MM.1S (cell line): ENCODE results near the gene SV2B.

ENCODE experiments used
- DNase-seq: peaks from one replicate; pipeline ENCODE4 v3.0.0-alpha.2; 2015
- H2AFZ ChIP-seq: fragments of 300-600 bp; sonication (generic); 2 replicates; pipeline ENCODE4 v1.6.0; 2016; ENCODE audit warnings: antibody characterized with exemption, low read length
- H3F3A ChIP-seq: fragments of 300-600 bp; sonication (generic); 2 replicates; pipeline ENCODE4 v1.6.1; 2016; ENCODE audit warnings: mild to moderate bottlenecking, antibody characterized with exemption, low read length, moderate library complexity, mixed read lengths; ENCODE audit not compliant: insufficient read depth
- H3K27ac ChIP-seq: fragments of 300-600 bp; sonication (generic); 2 replicates; pipeline ENCODE4 v1.5.1; 2016; ENCODE audit warnings: mild to moderate bottlenecking, low read length
- H3K27me3 ChIP-seq: fragments of 300-600 bp; sonication (generic); replicated peaks from 2 replicates; pipeline ENCODE4 v1.6.0; 2016; ENCODE audit warnings: low read length; ENCODE audit not compliant: insufficient read depth
- H3K36me3 ChIP-seq: fragments of 300-600 bp; sonication (generic); replicated peaks from 2 replicates; pipeline ENCODE4 v1.6.1; 2016; ENCODE audit warnings: mild to moderate bottlenecking, low read length, mixed read lengths; ENCODE audit not compliant: insufficient read depth
- H3K4me1 ChIP-seq: fragments of 300-600 bp; sonication (generic); 2 replicates; pipeline ENCODE4 v1.6.1; 2016; ENCODE audit warnings: low read length, mixed read lengths
- H3K4me2 ChIP-seq: fragments of 300-600 bp; sonication (generic); 2 replicates; pipeline ENCODE4 v1.6.0; 2016; ENCODE audit warnings: low read depth, low read length
- H3K4me3 ChIP-seq: fragments of 300-600 bp; sonication (generic); 2 replicates; pipeline ENCODE4 v1.5.1; 2016; ENCODE audit warnings: low read length, mixed read lengths
- H3K79me2 ChIP-seq: fragments of 300-600 bp; sonication (generic); 2 replicates; pipeline ENCODE4 v1.6.1; 2016; ENCODE audit warnings: mixed run types, low read length, mixed read lengths
- H3K9ac ChIP-seq: fragments of 300-600 bp; sonication (generic); 2 replicates; pipeline ENCODE4 v1.6.1; 2016; ENCODE audit warnings: low read length, mixed read lengths
- H3K9me2 ChIP-seq: fragments of 300-600 bp; sonication (generic); replicated peaks from 2 replicates; pipeline ENCODE4 v1.6.1; 2016; ENCODE audit warnings: mild to moderate bottlenecking, low read length, mixed read lengths; ENCODE audit not compliant: insufficient read depth
- H3K9me3 ChIP-seq: fragments of 300-600 bp; sonication (generic); replicated peaks from 2 replicates; pipeline ENCODE4 v1.6.1; 2016; ENCODE audit warnings: mild to moderate bottlenecking, low read length, mixed read lengths; ENCODE audit not compliant: insufficient read depth
- H4K20me1 ChIP-seq: fragments of 300-600 bp; sonication (generic); 2 replicates; pipeline ENCODE4 v1.6.1; 2016; ENCODE audit warnings: mild to moderate bottlenecking, low read length, moderate library complexity, mixed read lengths; ENCODE audit not compliant: insufficient read depth
- CTCF ChIP-seq: fragments of 300-600 bp; sonication (generic); IDR thresholded peaks from 2 replicates; pipeline ENCODE4 v1.5.1; 2016; ENCODE audit warnings: antibody characterized with exemption, low read length, mixed read lengths
- EZH2 ChIP-seq: fragments of 300-600 bp; sonication (generic); optimal IDR thresholded peaks from 2 replicates; pipeline ENCODE3; 2017; ENCODE audit warnings: low read depth, mild to moderate bottlenecking, antibody characterized with exemption, low read length, mixed read lengths
- EZH2phosphoT487 ChIP-seq: fragments of 300-600 bp; sonication (generic); IDR thresholded peaks from 2 replicates; pipeline ENCODE4 v1.6.1; 2018; ENCODE audit warnings: antibody characterized with exemption, low read length

Gene SV2B

DNA sequence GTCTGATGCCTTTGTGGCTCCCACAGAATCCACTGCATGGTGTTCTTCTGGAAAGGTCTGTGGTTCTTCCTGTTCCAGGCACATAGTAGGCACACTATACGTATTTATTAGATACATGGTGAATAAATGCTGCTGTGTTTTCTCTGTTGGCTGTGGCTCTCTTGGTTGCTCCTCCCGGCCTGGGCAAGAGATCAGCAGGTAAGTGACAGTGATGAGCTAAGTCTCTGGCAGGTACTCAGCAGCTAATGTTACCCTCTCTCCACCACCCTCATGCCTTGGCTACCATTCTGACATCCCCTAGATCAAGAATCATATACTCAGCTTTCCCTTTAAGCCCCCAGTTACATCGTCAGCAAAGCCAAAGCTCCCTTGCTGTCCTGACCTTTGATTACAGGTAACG lies 8.4 kb downstream of the SV2B start:
- H3K4me2 ChIP-seq = no peak overlapping the region
- no peaks in the 10 kb centered on the region for H3F3A ChIP-seq
- no peak for DNase-seq

DNA sequence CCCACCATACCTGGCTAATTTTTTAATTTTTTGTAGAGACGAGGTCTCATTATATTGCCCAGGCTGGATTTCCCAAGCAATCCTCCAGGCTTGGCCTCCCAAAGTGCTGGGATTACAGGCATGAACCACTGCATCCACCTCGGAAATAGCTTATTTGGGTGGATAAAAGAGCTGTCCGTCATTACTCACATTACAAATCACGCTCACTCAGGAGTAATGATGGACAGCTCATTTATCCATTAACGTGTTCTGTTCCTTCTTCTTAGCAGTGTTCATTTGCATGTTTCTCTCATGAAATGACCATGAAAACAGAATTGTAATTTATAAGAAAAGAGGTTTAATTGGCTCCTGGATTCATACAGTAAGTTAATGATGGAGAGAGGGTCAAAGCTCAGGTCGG lies 9.8 kb downstream of the SV2B start:
- no peak overlapping the region for H3K27ac ChIP-seq
- H3K9me3 ChIP-seq = no peaks in the 10 kb centered on the region
- no peaks in the 10 kb centered on the region for H3K27me3 ChIP-seq
- no peaks in the 10 kb centered on the region for H3K36me3 ChIP-seq
- H4K20me1 ChIP-seq = no peaks in the 10 kb centered on the region
- H3K4me3 ChIP-seq = no peak overlapping the region
- TF ChIP-seq CTCF = no peak
- TF ChIP-seq EZH2phosphoT487 = no peak
- no peak for TF ChIP-seq EZH2
- no peak overlapping the region for H2AFZ ChIP-seq
- H3F3A ChIP-seq = no peaks in the 10 kb centered on the region
- H3K9me2 ChIP-seq = no peaks in the 10 kb centered on the region
- no peak overlapping the region for H3K4me2 ChIP-seq
- no peak for DNase-seq
- H3K79me2 ChIP-seq = no peaks in the 10 kb centered on the region
- H3K4me1 ChIP-seq = no peaks in the 10 kb centered on the region
- H3K9ac ChIP-seq = no peak overlapping the region

More for the DNA sequence above, 8.4 kb downstream of the SV2B start:
- Histone ChIP-seq H3K9me2 (no peaks in the 10 kb centered on the region), H4K20me1 (no peaks in the 10 kb centered on the region), H3K36me3 (no peaks in the 10 kb centered on the region), H3K79me2 (no peaks in the 10 kb centered on the region), H3K9ac (no peak overlapping the region), H3K9me3 (no peaks in the 10 kb centered on the region), H3K27ac (no peak overlapping the region), H3K4me1 (no peaks in the 10 kb centered on the region), H2AFZ (no peak overlapping the region), H3K4me3 (no peak overlapping the region), H3K27me3 (no peaks in the 10 kb centered on the region)
- TF ChIP-seq EZH2 (no peak), EZH2phosphoT487 (no peak), CTCF (no peak)

DNA sequence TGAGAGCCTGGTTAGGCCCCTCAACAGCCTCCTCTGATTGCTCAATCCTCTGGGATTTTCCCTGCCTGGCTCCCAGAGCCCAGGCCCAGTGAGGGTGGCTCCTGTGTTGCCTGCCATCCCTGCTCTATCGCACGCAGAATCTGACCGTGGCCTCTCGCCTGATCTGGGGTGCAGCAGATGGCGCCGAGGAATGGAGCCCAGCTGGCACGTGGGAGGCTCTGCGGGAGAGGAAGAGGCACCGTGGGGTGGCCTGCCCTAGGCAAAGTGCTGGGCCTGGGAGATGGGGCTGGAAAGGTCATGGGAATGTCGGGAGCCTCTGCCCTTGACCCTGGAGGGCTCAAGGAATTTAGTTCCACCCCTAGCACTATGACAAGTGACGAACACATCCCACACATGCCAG lies 10.3 kb downstream of the SV2B start:
- DNase-seq = no peak

More for the DNA sequence above, 10.3 kb downstream of the SV2B start:
- H4K20me1 ChIP-seq = no peaks in the 10 kb centered on the region
- no peak overlapping the region for H3K27ac ChIP-seq
- H3K9me2 ChIP-seq = no peaks in the 10 kb centered on the region
- H3K27me3 ChIP-seq = no peaks in the 10 kb centered on the region
- no peak overlapping the region for H3K9ac ChIP-seq
- H3K4me1 ChIP-seq = no peaks in the 10 kb centered on the region
- no peak overlapping the region for H3K4me3 ChIP-seq
- H3K79me2 ChIP-seq = no peaks in the 10 kb centered on the region
- no peaks in the 10 kb centered on the region for H3K9me3 ChIP-seq
- no peak overlapping the region for H3K4me2 ChIP-seq
- TF ChIP-seq EZH2 = no peak
- TF ChIP-seq EZH2phosphoT487 = no peak
- TF ChIP-seq CTCF = no peak
- H3K36me3 ChIP-seq = no peaks in the 10 kb centered on the region
- H2AFZ ChIP-seq = no peak overlapping the region
- no peaks in the 10 kb centered on the region for H3F3A ChIP-seq
